ENCODE results near the gene CELF2.

CELF2 gene

DNA sequence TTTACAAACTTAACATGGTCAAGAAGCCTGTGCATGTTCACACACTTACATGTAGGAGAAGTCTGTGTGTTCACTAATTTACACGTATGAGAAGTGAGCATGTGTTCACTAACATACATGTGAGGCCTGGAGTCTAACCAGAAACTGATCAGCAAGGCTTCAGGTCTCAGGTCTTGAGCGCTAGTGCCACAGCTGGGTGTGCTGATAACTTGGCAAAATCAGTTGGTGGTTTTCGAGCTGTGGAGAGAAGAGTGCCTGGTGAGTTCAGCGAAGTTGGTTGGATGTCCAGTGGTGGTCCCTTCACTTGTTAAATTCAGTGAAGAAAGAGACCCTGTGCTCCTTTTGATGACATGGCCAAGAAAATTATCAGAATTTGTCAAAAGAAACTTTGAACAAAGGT lies 98.7 kb downstream of the CELF2 start:
- Histone ChIP-seq H3K4me1 (ENCODE audit: control insufficient read depth in 2 of 2, insufficient read depth in 1 of 2, low read depth in 1 of 2, low read length in 2 of 2) (peaks cover 5 to 6% of the 10 kb centered on the region in 2 donors), H3K4me2 (ENCODE audit: insufficient read depth, low read length, poor library complexity, severe bottlenecking) (no peak overlapping the region), H3K4ac (ENCODE audit: low read length) (no peak overlapping the region), H2AK5ac (ENCODE audit: low read depth, low read length) (no peak overlapping the region), H4K91ac (ENCODE audit: low read depth, low read length, poor library complexity) (no peak overlapping the region), H2BK120ac (ENCODE audit: low read depth, low read length) (no peak overlapping the region), H3K27me3 (ENCODE audit: control insufficient read depth in 3 of 3, insufficient read depth in 3 of 3, low read depth in 1 of 3, low read length in 3 of 3) (no peaks in the 10 kb centered on the region), H3K79me1 (ENCODE audit: low read depth, low read length) (no peaks in the 10 kb centered on the region), H3K23ac (ENCODE audit: low read depth, low read length, poor library complexity) (no peak overlapping the region), H3K36me3 (replicated peaks in 1 of 2; ENCODE audit: control insufficient read depth in 2 of 2, insufficient read depth in 2 of 2, low read length in 2 of 2) (no peaks in the 10 kb centered on the region), H4K8ac (ENCODE audit: low read depth, low read length) (no peak overlapping the region), H3K9ac (ENCODE audit: low read depth, low read length, poor library complexity) (no peak overlapping the region), H3K27ac (replicated peaks; ENCODE audit: low read length) (no peak overlapping the region), H3K9me3 (replicated peaks in 1 of 2; ENCODE audit: control insufficient read depth in 2 of 2, insufficient read depth in 1 of 2, low read depth in 1 of 2, low read length in 2 of 2) (peaks cover 0 to 2% of the 10 kb centered on the region in 2 donors), H3K4me3 (ENCODE audit: low read length in 2 of 2) (no peak overlapping the region), H3K14ac (ENCODE audit: low read length) (no peak overlapping the region), H2BK5ac (ENCODE audit: low read length) (no peak overlapping the region), H3K18ac (ENCODE audit: low read length) (no peak overlapping the region), H2BK15ac (ENCODE audit: low read length) (no peak overlapping the region), H2AFZ (ENCODE audit: low read length) (no peak overlapping the region), H2BK12ac (ENCODE audit: low read length) (no peak overlapping the region)
- no peak for DNase-seq (ENCODE audit: low spot score)
- no CpG with 5 or more reads among the region's 4 CpGs for WGBS, 2 donors (ENCODE audit: extremely low coverage in 2 of 2, insufficient read length in 2 of 2, insufficient replicate concordance in 1 of 2)

DNA sequence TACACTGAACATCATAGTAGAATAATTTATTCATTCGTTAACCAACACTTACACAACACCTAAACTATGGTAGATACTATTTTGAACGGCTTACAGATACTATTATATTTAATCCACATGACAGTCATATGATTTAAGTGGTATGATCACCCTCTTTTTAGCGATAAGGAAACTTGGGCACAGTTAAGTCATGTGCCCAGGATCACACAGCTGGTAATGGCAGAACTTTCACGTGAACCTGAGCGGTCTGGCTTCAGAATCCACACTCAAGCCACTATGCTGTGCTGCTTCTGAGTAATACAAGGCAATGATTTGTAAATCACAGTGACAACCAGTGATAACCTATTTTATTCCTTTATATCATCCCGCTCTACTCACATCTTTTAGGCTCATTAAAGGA lies 99.1 kb downstream of the CELF2 start:
- no peak overlapping the region for H4K8ac ChIP-seq (ENCODE audit: low read depth, low read length)
- no peaks in the 10 kb centered on the region for H3K79me1 ChIP-seq (ENCODE audit: low read depth, low read length)
- no peak overlapping the region for H4K91ac ChIP-seq (ENCODE audit: low read depth, low read length, poor library complexity)
- no peak overlapping the region for H2AK5ac ChIP-seq (ENCODE audit: low read depth, low read length)
- H3K36me3 ChIP-seq (replicated peaks in 1 of 2; ENCODE audit: control insufficient read depth in 2 of 2, insufficient read depth in 2 of 2, low read length in 2 of 2): no peaks in the 10 kb centered on the region
- H2BK15ac ChIP-seq (ENCODE audit: low read length): no peak overlapping the region
- H3K14ac ChIP-seq (ENCODE audit: low read length): no peak overlapping the region
- no peak overlapping the region for H3K4me2 ChIP-seq (ENCODE audit: insufficient read depth, low read length, poor library complexity, severe bottlenecking)
- no peak overlapping the region for H2AFZ ChIP-seq (ENCODE audit: low read length)
- DNase-seq (ENCODE audit: low spot score): no peak
- H3K4ac ChIP-seq (ENCODE audit: low read length): no peak overlapping the region
- H3K4me1 ChIP-seq (ENCODE audit: control insufficient read depth in 2 of 2, insufficient read depth in 1 of 2, low read depth in 1 of 2, low read length in 2 of 2): peaks cover 5 to 6% of the 10 kb centered on the region in 2 donors
- no peak overlapping the region for H2BK12ac ChIP-seq (ENCODE audit: low read length)
- WGBS, 2 donors (ENCODE audit: extremely low coverage in 2 of 2, insufficient read length in 2 of 2, insufficient replicate concordance in 1 of 2): no CpG with 5 or more reads among the region's 6 CpGs
- no peak overlapping the region for H3K23ac ChIP-seq (ENCODE audit: low read depth, low read length, poor library complexity)
- no peaks in the 10 kb centered on the region for H3K27me3 ChIP-seq (ENCODE audit: control insufficient read depth in 3 of 3, insufficient read depth in 3 of 3, low read depth in 1 of 3, low read length in 3 of 3)
- no peak overlapping the region for H3K4me3 ChIP-seq (ENCODE audit: low read length in 2 of 2)
- no peak overlapping the region for H3K9ac ChIP-seq (ENCODE audit: low read depth, low read length, poor library complexity)
- no peak overlapping the region for H2BK5ac ChIP-seq (ENCODE audit: low read length)
- H3K18ac ChIP-seq (ENCODE audit: low read length): no peak overlapping the region
- no peak overlapping the region for H3K27ac ChIP-seq (replicated peaks; ENCODE audit: low read length)
- peaks cover 0 to 2% of the 10 kb centered on the region in 2 donors for H3K9me3 ChIP-seq (replicated peaks in 1 of 2; ENCODE audit: control insufficient read depth in 2 of 2, insufficient read depth in 1 of 2, low read depth in 1 of 2, low read length in 2 of 2)
- H2BK120ac ChIP-seq (ENCODE audit: low read depth, low read length): no peak overlapping the region

DNA sequence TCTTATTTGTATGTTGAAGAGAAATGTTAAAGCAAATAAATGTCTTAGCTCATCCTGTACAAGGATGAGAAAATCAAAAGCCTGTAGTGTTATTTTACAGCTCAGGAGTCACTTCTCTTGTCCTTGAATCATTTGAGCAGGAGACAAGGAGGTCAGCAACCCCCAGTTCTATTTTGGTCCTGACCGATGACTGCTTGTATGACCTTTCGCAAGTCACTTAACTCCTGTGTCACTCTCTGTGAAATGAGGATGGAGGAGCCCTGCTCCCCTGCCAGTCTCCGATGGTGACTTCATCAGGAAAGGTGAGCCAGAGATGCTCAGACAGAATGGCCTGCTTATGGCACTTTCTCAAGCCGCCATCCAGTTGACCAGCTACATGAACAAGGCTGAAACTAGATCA lies 101.0 kb downstream of the CELF2 start:
- no peak for DNase-seq (ENCODE audit: low spot score)
- Histone ChIP-seq H2AK5ac (ENCODE audit: low read depth, low read length) (no peak overlapping the region), H3K4me3 (ENCODE audit: low read length in 2 of 2) (no peak overlapping the region), H2BK12ac (ENCODE audit: low read length) (no peak overlapping the region), H4K91ac (ENCODE audit: low read depth, low read length, poor library complexity) (no peak overlapping the region), H3K18ac (ENCODE audit: low read length) (no peak overlapping the region), H2BK5ac (ENCODE audit: low read length) (no peak overlapping the region), H3K9ac (ENCODE audit: low read depth, low read length, poor library complexity) (no peak overlapping the region), H3K9me3 (replicated peaks in 1 of 2; ENCODE audit: control insufficient read depth in 2 of 2, insufficient read depth in 1 of 2, low read depth in 1 of 2, low read length in 2 of 2) (no peaks in the 10 kb centered on the region), H2AFZ (ENCODE audit: low read length) (no peak overlapping the region), H3K36me3 (replicated peaks in 1 of 2; ENCODE audit: control insufficient read depth in 2 of 2, insufficient read depth in 2 of 2, low read length in 2 of 2) (no peaks in the 10 kb centered on the region), H3K79me1 (ENCODE audit: low read depth, low read length) (no peaks in the 10 kb centered on the region), H3K4me2 (ENCODE audit: insufficient read depth, low read length, poor library complexity, severe bottlenecking) (no peak overlapping the region), H3K27ac (replicated peaks; ENCODE audit: low read length) (no peak overlapping the region), H2BK120ac (ENCODE audit: low read depth, low read length) (no peak overlapping the region), H4K8ac (ENCODE audit: low read depth, low read length) (no peak overlapping the region), H3K4ac (ENCODE audit: low read length) (no peak overlapping the region), H3K14ac (ENCODE audit: low read length) (no peak overlapping the region), H3K4me1 (ENCODE audit: control insufficient read depth in 2 of 2, insufficient read depth in 1 of 2, low read depth in 1 of 2, low read length in 2 of 2) (peaks cover 5 to 6% of the 10 kb centered on the region in 2 donors), H3K27me3 (ENCODE audit: control insufficient read depth in 3 of 3, insufficient read depth in 3 of 3, low read depth in 1 of 3, low read length in 3 of 3) (no peaks in the 10 kb centered on the region), H2BK15ac (ENCODE audit: low read length) (no peak overlapping the region), H3K23ac (ENCODE audit: low read depth, low read length, poor library complexity) (no peak overlapping the region)
- no CpG with 5 or more reads among the region's 4 CpGs for WGBS, 2 donors (ENCODE audit: extremely low coverage in 2 of 2, insufficient read length in 2 of 2, insufficient replicate concordance in 1 of 2)

DNA sequence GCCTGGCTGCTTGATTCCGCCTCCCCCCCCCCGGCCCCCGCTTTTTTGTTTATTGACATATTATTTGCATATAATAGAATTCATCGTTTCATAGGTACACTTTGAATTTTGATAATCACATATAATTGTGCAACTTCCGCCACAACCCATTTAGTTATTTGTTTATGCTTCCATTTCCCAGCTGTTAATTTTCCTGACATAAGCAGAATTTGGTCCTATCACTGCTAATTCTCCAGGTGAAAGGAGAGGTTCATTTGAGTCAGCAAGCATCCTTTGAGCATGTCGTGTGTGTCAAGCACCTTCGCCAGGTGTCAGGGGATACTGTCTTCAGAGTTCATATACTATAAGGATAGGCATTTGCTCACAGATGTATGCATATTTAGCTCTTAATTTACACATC lies 102.2 kb downstream of the CELF2 start:
- no CpG with 5 or more reads among the region's 7 CpGs for WGBS, 2 donors (ENCODE audit: extremely low coverage in 2 of 2, insufficient read length in 2 of 2, insufficient replicate concordance in 1 of 2)
- Histone ChIP-seq H3K4ac (ENCODE audit: low read length) (no peak overlapping the region), H2AK5ac (ENCODE audit: low read depth, low read length) (no peak overlapping the region), H3K27me3 (ENCODE audit: control insufficient read depth in 3 of 3, insufficient read depth in 3 of 3, low read depth in 1 of 3, low read length in 3 of 3) (no peaks in the 10 kb centered on the region), H3K4me3 (ENCODE audit: low read length in 2 of 2) (no peak overlapping the region), H3K9ac (ENCODE audit: low read depth, low read length, poor library complexity) (no peak overlapping the region), H3K4me2 (ENCODE audit: insufficient read depth, low read length, poor library complexity, severe bottlenecking) (no peak overlapping the region), H3K27ac (replicated peaks; ENCODE audit: low read length) (no peak overlapping the region), H3K18ac (ENCODE audit: low read length) (no peak overlapping the region), H3K14ac (ENCODE audit: low read length) (no peak overlapping the region), H4K8ac (ENCODE audit: low read depth, low read length) (no peak overlapping the region), H3K36me3 (replicated peaks in 1 of 2; ENCODE audit: control insufficient read depth in 2 of 2, insufficient read depth in 2 of 2, low read length in 2 of 2) (no peaks in the 10 kb centered on the region), H2BK5ac (ENCODE audit: low read length) (no peak overlapping the region), H2BK15ac (ENCODE audit: low read length) (no peak overlapping the region), H3K23ac (ENCODE audit: low read depth, low read length, poor library complexity) (no peak overlapping the region), H3K79me1 (ENCODE audit: low read depth, low read length) (no peaks in the 10 kb centered on the region), H3K4me1 (ENCODE audit: control insufficient read depth in 2 of 2, insufficient read depth in 1 of 2, low read depth in 1 of 2, low read length in 2 of 2) (peaks cover 5% of the 10 kb centered on the region in 2 donors), H4K91ac (ENCODE audit: low read depth, low read length, poor library complexity) (no peak overlapping the region), H2AFZ (ENCODE audit: low read length) (no peak overlapping the region), H2BK120ac (ENCODE audit: low read depth, low read length) (no peak overlapping the region), H3K9me3 (replicated peaks in 1 of 2; ENCODE audit: control insufficient read depth in 2 of 2, insufficient read depth in 1 of 2, low read depth in 1 of 2, low read length in 2 of 2) (no peaks in the 10 kb centered on the region), H2BK12ac (ENCODE audit: low read length) (no peak overlapping the region)
- no peak for DNase-seq (ENCODE audit: low spot score)
